ENCODE results near the gene SPATA13. TPM values are rescaled to one million over a fixed set of nuclear protein-coding genes. Genes with fewer than 3 reads are reported as not detected.

Gene SPATA13
- total RNA-seq, 1 donor from 2014 or later, result 8.4 TPM

GRCh38 chr13:24175847-24176246 is 15.3 kb downstream of the SPATA13 start:
- no peak overlapping the region for H3K27ac ChIP-seq (replicated peaks)
- DNase-seq, result no peak
- TF ChIP-seq, protein P1, sequence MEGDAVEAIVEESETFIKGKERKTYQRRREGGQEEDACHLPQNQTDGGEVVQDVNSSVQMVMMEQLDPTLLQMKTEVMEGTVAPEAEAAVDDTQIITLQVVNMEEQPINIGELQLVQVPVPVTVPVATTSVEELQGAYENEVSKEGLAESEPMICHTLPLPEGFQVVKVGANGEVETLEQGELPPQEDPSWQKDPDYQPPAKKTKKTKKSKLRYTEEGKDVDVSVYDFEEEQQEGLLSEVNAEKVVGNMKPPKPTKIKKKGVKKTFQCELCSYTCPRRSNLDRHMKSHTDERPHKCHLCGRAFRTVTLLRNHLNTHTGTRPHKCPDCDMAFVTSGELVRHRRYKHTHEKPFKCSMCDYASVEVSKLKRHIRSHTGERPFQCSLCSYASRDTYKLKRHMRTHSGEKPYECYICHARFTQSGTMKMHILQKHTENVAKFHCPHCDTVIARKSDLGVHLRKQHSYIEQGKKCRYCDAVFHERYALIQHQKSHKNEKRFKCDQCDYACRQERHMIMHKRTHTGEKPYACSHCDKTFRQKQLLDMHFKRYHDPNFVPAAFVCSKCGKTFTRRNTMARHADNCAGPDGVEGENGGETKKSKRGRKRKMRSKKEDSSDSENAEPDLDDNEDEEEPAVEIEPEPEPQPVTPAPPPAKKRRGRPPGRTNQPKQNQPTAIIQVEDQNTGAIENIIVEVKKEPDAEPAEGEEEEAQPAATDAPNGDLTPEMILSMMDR (IDR thresholded peaks at IDR 0.05; ENCODE audit: borderline replicate concordance), result no peak
- intact Hi-C loops (cut with micrococcal nuclease), result no loop called here
- no peak overlapping the region for H3K4me3 ChIP-seq
- peaks cover 12% of the 10 kb centered on the region for H3K4me1 ChIP-seq
- H3K36me3 ChIP-seq, result no peaks in the 10 kb centered on the region
- no peaks in the 10 kb centered on the region for H3K27me3 ChIP-seq (ENCODE audit: low read depth)
- H3K9me3 ChIP-seq (replicated peaks), result no peaks in the 10 kb centered on the region

DNA sequence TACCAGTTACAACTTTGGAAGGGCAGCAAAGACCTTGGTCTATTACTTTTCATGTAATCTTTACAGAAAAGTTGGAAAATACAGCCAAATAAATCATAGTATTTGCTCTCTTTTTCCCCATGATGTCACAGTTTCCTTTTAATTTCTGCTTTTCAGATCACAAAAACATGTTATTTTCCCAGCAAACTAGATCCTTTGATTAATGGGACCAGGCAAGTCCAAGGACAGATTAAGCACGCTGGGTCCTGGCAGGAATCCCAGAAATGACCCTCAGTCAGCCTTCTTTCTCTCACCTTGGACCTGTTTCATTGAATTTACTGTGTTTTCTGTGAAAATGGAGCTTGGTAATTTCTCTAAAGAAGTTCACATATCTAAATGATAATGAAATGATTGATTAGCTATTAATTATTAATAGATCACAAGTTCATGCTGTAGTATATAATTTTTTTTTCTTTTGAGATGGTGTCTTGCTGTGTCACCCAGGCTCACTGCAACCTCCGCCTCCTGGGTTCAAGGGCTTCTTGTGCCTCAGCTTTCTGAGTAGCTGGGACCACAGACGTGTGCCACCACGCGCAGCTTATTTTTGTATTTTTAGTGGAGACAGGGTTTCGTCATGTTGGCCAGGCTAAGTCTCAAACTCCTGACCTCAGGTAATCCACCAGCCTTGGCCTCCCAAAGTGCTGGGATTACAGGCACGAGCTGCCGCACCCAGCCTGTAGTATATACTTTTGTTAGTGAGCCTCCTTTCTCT is 16.0 kb downstream of the SPATA13 start:
- DNase-seq, result no peak
- no peaks in the 10 kb centered on the region for H3K9me3 ChIP-seq (replicated peaks)
- H3K36me3 ChIP-seq, result no peaks in the 10 kb centered on the region
- H3K27me3 ChIP-seq (ENCODE audit: low read depth), result no peaks in the 10 kb centered on the region
- H3K4me3 ChIP-seq, result no peak overlapping the region
- H3K27ac ChIP-seq (replicated peaks), result no peak overlapping the region
- TF ChIP-seq, protein P1 (IDR thresholded peaks at IDR 0.05; ENCODE audit: borderline replicate concordance), result no peak
- intact Hi-C loops (cut with micrococcal nuclease), result no loop called here
- peaks cover 12% of the 10 kb centered on the region for H3K4me1 ChIP-seq

DNA sequence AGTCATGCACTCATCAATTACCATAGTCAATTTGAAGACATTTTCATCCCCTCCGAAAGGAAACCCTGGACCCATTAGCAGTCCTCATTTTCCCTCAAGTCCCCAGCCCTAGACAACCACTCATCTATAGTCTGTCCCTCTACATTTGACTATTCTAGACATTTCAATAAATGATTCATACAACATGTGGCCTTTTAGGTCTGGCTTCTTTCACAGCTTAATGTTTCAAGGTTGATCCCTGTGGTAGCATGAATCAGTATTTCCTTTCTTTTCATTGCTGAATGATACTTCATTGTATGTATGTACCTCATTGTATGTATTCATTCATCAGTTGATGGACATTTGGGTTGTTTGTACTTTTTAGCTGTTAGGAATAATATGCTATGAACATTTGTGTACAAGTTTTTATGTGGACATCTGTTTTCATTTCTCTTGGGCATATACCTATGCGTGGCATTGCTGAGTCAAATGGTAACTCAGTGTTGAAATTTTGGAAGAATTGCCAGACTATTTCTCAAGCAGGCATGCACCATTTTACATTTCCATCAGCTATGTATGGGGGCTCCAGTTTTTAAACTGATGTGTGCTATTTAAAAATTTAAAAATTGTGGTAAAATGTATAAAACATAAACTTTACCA is 18.4 kb downstream of the SPATA13 start:
- TF ChIP-seq, protein P1 (IDR thresholded peaks at IDR 0.05; ENCODE audit: borderline replicate concordance), result no peak
- Histone ChIP-seq H3K4me1 (peaks cover 19% of the 10 kb centered on the region), H3K27me3 (ENCODE audit: low read depth) (no peaks in the 10 kb centered on the region), H3K4me3 (no peak overlapping the region), H3K27ac (replicated peaks) (no peak overlapping the region), H3K9me3 (replicated peaks) (no peaks in the 10 kb centered on the region), H3K36me3 (no peaks in the 10 kb centered on the region)
- DNase-seq, result no peak
- intact Hi-C loops (cut with micrococcal nuclease), result no loop called here

GRCh38 chr13:24179486-24179850 is 18.9 kb downstream of the SPATA13 start:
- no peak overlapping the region for H3K4me3 ChIP-seq
- no peak for DNase-seq
- no peaks in the 10 kb centered on the region for H3K36me3 ChIP-seq
- intact Hi-C loops (cut with micrococcal nuclease), result no loop called here
- peaks cover 19% of the 10 kb centered on the region for H3K4me1 ChIP-seq
- TF ChIP-seq, protein P1 (IDR thresholded peaks at IDR 0.05; ENCODE audit: borderline replicate concordance), result no peak
- no peaks in the 10 kb centered on the region for H3K27me3 ChIP-seq (ENCODE audit: low read depth)
- H3K27ac ChIP-seq (replicated peaks), result no peak overlapping the region
- no peaks in the 10 kb centered on the region for H3K9me3 ChIP-seq (replicated peaks)

DNA sequence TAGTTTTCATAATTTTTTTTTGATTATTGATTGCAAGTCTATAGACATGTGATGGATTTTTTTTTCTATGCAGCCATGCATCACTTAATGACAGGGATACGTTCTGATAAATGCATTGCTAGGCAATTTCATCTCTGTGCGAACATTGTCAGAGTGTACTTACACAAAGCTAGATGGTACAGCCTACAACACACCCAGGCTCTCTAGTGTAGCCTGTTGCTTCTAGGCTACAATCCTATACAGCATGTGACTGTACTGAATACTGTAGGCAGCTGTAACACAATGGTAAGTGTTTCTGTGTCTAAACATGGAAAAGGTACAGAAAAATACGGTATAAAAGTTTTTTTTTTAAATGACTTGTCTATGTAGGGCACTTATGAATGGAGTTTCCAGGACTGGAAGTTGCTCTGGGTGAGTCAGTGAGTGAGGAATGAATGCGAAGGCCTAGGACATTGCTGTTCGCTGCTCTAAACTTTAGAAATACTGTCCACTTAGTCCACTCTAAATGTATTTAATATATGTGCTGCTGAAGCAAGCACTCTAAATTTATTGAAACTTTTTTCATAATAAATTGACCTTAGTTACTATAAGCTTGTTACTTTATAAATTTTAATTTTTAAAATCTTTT is 20.3 kb downstream of the SPATA13 start:
- intact Hi-C loops (cut with micrococcal nuclease), result no loop called here
- H3K4me3 ChIP-seq, result no peak overlapping the region
- TF ChIP-seq, protein P1 (IDR thresholded peaks at IDR 0.05; ENCODE audit: borderline replicate concordance), result no peak
- no peaks in the 10 kb centered on the region for H3K27me3 ChIP-seq (ENCODE audit: low read depth)
- DNase-seq, result no peak
- no peak overlapping the region for H3K27ac ChIP-seq (replicated peaks)
- H3K4me1 ChIP-seq, result peaks cover 15% of the 10 kb centered on the region
- no peaks in the 10 kb centered on the region for H3K9me3 ChIP-seq (replicated peaks)
- H3K36me3 ChIP-seq, result no peaks in the 10 kb centered on the region

Measured in left ventricle myocardium inferior (tissue), 1 donor.